HG02642 (cell line): ENCODE data around the gene ZCCHC13.
"Not testable (repeated sequence)": the region's sequence is repeated elsewhere in the genome, so short reads cannot be mapped to it uniquely, and the experiment has no call there.

Experiments
- ATAC-seq: cut with Tn5 transposase; IDR thresholded peaks from one replicate; pipeline ENCODE4 v1.9.1; 2021; ENCODE audit warnings: mild to moderate bottlenecking; ENCODE audit not compliant: unreplicated experiment, poor library complexity

ZCCHC13 gene

DNA sequence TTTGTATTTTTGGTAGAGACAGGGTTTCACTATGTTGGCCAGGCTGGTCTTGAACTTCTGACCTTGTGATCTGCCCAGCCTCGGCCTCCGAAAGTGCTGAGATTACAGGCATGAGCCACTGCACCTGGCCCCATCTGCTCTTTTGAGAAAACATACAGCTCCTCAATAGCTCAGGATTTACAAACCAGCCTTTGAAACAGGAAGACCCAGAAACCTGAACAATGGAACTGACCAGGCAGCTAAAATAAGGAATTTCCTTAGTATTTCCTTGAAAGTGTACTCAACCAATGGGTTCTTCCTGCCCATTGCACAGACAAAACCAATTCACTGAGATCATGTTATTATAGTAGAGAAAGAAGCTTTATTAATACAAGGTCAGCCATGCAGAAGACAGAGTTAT is 15.3 kb downstream of the ZCCHC13 start:
- ATAC-seq: not testable (repeated sequence)

DNA sequence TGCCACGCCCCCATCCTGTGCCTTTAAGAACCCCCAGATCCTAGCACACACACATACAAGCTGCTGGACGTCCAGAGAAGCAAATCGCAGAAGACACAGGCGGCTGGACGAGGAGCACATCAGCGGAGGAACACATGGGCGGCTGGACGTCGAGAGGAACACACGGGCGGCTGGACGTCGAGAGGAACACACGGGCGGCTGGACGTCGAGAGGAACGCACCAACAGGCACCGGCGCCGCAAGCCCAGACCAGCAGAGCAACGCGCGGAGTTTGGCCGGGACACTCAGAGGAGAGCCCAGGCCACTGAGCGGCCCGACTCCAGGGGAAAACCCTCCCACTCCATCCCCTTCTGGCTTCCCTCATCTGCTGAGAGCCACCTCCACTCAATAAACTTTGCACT is 17.2 kb downstream of the ZCCHC13 start:
- no peak for ATAC-seq

DNA sequence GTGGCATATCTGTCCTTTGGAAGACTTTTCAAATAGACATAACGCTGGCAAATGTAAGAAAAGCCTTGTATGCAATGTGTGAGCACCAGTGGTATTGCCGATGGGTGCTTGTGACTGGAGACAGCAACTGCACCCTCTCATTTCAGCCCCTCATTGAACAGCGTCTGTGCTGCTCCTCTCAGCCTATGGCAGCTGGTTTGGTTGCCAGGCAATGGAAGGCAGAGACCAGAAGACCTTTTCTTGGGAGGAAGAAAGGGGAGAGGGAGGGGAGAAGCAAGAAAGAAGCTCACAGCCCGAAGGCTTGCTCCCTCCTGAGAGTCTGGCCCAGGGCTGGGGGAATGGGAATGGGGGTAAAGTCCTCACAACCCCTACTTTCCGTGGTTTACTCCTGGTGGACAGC is 20.2 kb downstream of the ZCCHC13 start:
- ATAC-seq: no peak

DNA sequence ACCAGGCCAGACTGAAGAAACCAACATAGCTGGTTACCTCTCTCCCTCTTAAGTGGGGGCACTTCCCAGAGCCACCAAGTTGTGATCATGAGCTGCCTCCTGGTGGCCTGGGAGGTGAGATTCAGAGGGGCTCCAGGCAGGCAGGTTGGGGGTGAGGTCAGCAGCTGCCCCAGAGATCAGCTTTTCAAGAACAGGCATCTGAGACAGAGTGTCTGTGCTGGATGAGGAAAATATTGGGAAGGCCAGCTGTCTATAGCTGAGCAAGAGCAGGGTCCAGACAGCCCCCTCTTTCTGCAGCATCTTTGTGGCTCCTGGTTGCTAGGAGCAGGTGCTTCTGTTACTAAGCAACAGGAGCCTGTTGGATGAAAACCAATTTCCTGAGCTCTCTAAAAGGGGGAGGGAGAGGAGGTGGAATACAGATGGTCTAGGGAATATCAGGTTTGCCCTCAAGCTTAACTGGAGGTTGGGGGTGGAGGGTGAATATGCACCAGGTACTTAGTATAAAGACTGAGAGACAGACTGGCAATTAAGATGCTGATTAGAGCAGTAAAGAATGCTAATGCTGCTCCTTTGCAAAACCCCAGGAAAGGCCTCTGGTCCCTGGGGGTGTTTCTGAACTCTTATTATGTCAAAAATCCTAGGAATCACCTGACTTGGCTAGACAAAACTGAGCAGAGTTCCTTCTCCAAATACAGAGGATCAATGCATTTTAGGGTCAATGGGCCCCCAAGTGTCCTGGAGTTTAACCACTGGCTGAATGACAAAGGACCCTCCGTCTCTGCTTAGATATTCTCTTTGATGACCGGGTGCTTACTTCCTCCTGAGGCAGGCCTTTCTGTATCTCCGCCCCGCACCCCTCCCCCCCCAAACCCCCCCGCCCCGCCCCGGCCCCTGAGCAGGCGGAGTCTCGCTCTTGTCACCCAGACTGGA is 21.4 kb downstream of the ZCCHC13 start:
- no peak for ATAC-seq

DNA sequence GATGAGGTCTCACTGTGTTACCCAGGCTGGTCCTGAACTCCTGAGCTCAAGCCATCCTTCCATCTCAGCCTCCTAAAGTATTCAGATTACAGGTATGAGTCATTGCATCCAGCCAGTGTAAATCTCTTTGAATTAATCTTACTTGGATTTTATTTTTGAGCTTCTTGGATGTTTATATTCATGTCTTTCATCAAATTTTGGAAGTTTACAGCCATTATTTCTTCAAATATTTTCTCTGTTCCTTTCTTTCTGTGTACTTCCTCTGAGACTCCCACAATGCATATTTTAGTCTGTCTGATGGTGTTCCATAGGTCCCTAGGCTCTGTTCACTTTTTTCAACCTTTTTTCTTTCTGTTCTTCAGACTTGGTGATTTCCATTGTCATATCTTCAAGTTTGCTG is 34.9 kb downstream of the ZCCHC13 start:
- no peak for ATAC-seq

DNA sequence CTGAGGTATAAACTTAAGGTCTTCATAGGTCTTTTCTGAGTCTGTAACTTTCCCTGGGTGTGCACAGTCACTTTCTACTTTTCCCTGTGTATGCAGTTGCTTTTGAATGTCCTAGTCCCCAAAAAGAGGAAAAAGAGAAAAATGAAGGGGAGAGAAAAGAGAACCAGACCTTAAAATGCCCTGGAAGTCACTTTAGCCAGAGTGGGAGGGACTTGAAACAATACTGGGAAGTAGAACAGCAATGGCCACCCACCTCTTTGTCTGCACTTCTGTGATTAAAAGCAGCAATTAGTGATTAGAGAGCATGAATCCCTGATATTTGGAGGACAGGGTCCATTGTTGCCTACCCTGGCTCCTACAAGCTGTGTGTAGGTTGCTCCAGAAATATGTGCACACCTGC is 36.1 kb downstream of the ZCCHC13 start:
- no peak for ATAC-seq

DNA sequence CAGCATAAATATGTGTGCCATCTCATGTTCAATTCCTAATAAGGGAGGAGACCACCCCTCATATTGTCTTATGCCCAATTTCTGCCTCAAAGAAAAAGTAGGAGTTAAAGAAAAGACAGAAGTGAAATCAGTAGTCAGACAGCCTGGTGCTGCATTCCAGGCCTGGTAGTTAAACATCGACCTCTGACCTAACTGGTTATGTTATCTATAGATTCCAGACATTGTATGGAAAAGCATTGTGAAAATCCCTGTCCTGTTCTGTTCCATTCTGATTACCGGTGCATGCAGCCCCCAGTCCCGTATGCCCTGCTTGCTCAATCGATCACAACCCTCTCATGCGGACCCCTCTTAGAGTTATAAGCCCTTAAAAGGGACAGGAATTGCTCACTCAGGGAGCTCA is 38.2 kb downstream of the ZCCHC13 start:
- not testable (repeated sequence) for ATAC-seq

DNA sequence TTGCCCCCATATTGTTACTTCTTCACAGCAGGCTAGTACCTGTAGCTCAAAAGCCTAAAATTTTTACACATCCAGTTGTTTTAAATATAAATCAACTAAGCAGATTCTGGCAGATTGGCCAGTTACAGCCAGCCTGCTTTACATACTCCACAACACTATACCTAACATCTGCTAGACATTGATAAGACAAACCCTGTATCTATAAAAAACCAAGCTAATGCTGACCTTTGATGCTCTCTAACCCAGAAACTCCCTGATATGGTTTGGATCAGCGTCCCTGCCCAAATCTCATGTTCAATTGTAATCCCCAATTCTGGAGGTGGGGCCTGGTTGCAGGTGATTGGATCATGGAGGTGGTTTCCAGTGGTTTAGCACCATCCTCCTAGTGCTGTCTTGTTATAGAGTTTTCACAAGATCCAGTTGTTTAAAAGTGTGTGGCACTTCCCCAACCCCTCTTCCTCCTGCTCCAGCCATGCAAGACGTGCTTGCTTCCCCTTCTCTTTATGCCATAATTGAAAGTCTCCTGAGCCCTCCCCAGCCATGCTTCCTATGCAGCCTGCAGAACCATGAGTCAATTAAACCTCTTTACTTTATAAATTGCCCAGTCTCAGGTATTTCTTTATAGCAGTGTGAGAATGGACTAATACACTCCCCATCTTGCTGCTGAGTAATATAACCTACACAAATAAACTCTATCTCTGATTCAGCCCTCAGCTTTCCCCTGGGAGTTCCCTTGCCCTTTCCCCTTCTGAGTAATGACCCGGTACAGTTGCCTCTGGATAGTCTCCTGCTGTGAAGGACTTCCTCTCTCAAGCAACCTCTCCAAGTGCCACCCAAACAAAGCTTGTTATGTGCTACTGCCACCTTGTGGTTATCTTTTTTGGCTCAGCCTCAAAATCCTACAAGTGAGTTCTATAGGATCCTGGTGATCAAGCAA is 39.6 kb downstream of the ZCCHC13 start:
- peak; percentile 86 for ATAC-seq

DNA sequence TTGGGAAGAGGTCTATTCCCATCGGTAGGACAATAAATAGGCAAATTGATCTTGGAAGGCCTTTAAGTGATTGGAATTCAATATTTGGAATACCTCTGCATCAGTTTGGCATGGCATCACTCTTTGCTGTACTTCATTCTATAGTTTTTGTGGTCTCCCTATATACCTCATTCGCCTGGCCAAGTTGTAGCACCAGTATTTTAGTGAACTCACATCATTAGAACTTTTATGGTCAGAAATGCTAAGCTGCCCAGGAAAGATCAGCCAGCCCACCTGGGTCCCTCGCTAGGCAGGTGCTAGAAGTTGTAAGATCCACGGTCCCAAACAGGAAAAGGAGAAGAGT is 40.3 kb downstream of the ZCCHC13 start:
- peak; percentile 29 for ATAC-seq

DNA sequence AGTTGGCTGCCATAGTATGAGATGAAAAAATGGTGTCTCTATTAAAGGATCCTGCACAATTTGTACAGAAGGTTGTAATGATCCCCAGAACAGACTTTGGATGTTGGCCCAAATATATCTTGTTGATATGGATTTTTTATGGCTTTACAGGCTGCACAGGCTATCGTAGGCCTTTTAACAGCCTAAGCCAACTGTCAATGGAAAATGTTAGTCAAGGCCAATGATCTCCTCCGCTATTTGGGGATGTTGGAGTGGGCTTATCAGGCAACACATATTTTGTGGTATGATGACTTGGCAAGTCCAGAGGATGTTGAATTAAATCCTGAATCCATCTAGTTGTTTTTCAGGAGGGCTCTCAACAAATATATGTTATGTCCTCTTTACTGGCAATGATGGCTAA is 42.1 kb downstream of the ZCCHC13 start:
- ATAC-seq: no peak

DNA sequence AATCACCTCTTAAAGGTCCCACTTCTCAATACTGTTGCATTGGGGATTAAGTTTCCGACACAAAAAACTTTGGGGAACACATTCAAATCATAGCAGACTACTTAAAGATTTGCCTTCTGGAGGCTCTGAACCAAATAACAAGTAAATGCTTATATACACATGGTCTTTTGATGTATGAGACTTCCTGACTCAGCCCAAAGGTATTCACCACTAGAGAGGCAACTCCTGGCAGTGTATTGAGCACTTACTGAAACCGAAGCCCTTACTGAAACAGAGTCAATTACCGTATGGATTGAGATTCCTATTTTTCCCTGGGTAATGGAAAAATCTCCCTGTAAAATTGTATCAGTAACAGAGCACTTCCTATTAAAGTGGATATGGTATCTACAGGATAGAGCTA is 45.4 kb downstream of the ZCCHC13 start:
- ATAC-seq: no peak

DNA sequence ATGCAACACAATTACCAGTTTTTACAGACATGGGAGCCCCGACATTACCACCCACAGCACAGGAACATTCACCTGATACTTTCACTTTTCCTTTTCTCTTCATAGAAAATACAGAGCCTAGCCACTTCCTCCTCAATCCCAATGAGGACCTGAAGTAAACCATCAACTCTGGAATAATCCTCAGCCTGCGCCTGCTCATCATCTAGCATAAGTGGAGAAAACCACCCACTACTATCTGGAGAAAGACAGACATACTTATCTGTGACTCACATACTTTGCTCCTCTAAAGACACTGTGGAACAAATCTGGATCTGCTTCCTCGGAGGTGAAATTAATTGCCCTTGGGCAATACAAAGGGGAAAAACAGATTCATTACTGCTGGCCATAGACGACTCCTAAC is 47.8 kb downstream of the ZCCHC13 start:
- ATAC-seq: no peak

DNA sequence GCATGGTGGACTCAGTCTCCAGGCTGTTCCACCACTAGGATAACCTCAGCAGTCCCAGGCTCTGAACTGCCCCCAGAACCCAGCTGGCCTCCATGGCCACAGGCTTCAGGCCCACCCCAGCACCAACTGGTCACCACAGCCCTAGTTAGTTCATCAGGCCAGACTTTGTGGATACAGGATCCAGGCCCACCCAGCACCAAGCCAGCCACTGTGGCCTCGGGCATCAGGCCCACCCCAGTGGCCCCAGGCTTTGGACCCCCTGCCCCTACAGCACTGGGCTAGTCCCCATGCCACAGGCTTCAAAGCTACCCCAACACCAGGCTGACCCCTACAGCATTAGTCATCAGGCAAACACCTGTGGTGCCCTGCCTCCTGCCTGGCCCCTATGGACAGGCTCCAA is 50.0 kb downstream of the ZCCHC13 start:
- ATAC-seq: no peak
